Astrocyte of the spinal cord (primary cell): Measurements from ENCODE around the gene SOS1.
A peak's percentile ranks its signal among the peaks of the same experiment; 100 is the strongest.

Experiments used
- DNase-seq: peaks from one replicate; pipeline ENCODE4 v3.0.0; 2011; ENCODE audit warnings: low read depth, low spot score
- H3K4me3 ChIP-seq: 2 replicates; pipeline ENCODE4 v1.5.1; 2011; ENCODE audit warnings: low read depth, mild to moderate bottlenecking, low read length, moderate library complexity
- in situ Hi-C: cut with HindIII; loops from 2 replicates; pipeline ENCODE4 v1.10.0; 2017; ENCODE audit warnings: low sequenced_read_pairs
- TF ChIP-seq, protein P1 (sequence below): IDR thresholded peaks from 2 replicates; pipeline ENCODE4 v1.5.1; 2012; ENCODE audit warnings: low read depth, mild to moderate bottlenecking, low read length, inconsistent platforms

The SOS1 gene

DNA sequence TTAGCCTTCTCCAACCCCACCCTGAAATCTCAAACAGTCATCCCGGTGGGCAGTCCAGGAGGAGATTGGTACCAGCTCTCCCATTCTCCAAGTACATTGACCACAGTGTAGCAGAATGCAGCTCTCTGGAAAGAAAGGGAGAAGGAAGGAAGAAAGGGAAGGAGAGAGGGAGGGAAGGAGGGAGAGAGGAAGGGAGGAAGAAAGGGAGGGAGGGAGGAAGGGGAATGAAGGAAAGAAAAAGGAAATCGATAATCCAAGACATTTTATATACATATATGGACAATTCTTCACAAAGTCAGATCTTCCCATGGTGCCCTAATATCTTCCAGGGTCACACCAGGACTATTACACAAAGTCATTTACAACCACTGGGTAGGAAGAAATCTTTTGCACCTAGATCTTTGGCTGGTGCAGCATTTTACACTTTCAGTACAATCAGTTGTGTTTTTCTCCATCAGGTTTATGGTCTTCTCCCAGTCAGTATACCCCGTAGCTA lies 172.4 kb downstream of the SOS1 start:
- in situ Hi-C loops: no loop called here
- no peak for DNase-seq
- no peak overlapping the region for H3K4me3 ChIP-seq
- TF ChIP-seq, protein P1, sequence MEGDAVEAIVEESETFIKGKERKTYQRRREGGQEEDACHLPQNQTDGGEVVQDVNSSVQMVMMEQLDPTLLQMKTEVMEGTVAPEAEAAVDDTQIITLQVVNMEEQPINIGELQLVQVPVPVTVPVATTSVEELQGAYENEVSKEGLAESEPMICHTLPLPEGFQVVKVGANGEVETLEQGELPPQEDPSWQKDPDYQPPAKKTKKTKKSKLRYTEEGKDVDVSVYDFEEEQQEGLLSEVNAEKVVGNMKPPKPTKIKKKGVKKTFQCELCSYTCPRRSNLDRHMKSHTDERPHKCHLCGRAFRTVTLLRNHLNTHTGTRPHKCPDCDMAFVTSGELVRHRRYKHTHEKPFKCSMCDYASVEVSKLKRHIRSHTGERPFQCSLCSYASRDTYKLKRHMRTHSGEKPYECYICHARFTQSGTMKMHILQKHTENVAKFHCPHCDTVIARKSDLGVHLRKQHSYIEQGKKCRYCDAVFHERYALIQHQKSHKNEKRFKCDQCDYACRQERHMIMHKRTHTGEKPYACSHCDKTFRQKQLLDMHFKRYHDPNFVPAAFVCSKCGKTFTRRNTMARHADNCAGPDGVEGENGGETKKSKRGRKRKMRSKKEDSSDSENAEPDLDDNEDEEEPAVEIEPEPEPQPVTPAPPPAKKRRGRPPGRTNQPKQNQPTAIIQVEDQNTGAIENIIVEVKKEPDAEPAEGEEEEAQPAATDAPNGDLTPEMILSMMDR: no peak

GRCh38 chr2:38947241-38948239 lies 173.3 kb downstream of the SOS1 start:
- in situ Hi-C loops: no loop called here
- TF ChIP-seq, protein P1: peak; percentile 76
- peak; percentile 70 for DNase-seq
- no peak overlapping the region for H3K4me3 ChIP-seq

DNA sequence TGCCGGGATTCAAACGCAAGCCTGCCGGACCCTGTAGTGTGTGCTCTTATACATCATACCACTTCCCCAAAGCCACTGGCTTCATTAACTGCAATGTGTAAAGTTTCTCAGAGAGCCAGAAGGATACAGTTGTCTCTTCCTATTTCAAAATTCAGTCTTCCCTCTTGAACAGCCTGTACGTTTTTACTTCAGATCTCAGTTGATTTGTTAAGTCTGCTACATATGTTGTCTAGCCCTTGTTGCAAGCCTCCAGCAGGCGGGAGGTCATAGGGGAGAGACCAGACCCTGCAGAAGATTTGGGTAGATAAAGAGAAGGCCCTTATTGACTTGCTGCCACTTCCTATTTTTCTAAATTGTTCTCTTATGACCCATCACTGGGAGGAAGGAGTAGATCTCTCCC lies 174.9 kb downstream of the SOS1 start:
- in situ Hi-C loops: no loop called here
- no peak for DNase-seq
- TF ChIP-seq, protein P1: no peak

DNA sequence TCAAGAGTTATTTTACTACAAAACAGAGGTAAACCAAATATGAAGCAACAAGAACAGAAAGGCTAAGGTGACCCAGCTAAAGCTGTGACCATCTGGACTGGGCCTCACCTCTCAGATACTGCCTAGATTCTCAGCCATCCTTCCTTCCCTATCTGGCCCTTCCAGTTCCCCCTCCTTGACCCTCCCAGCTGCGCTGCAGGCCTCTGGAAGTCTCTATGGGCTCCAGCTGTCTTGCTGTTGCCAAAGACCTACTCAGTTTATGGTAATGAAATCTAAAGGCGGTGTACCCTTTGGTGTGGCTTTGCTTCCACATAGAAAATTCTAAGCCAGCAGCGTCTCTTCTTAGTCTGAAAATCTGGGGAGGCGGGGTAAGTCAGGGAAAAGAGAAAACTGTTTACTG lies 175.5 kb downstream of the SOS1 start:
- TF ChIP-seq, protein P1: no peak
- in situ Hi-C loops: no loop called here
- no peak for DNase-seq
- no peak overlapping the region for H3K4me3 ChIP-seq

More for the DNA sequence above, 174.9 kb downstream of the SOS1 start:
- H3K4me3 ChIP-seq: no peak overlapping the region

DNA sequence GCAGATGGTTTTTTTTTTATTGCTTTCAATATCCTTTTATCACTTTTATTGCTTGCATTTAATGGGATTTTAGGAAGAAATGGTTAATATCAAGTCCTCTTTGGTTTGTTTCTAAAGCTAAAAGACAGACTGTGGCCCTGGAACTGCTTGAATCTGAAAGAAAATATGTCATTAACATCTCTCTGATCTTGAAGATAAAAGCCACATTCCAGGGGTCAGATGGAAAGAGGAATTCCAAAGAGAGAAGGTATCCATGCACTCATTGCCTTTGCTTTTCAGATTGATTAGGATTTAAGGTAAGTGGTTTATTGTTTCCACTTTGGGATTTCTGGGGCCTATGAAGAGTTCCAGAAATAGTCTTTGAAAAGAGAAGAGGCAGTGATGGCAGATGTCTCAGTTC lies 177.1 kb downstream of the SOS1 start:
- TF ChIP-seq, protein P1: no peak
- in situ Hi-C loops: no loop called here
- no peak overlapping the region for H3K4me3 ChIP-seq
- no peak for DNase-seq

DNA sequence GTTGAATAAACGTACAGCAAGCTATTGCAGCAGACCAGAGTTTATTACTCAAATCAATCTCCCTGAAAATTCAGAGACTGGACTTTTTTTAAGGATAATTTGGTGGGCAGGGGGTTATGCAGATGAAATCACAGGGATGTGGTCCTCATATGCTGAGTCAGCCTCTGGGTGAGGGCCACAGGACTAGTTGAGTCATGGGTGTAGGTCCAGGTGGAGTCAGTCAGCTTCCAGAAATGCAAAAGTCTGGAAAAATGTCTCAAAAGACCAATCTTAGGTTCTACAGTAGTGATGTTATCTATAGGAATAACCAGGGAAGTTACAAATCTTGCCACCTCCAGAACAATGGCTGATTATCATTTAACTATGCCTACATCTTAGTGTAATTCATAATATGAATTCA lies 180.1 kb downstream of the SOS1 start:
- TF ChIP-seq, protein P1: no peak
- no peak overlapping the region for H3K4me3 ChIP-seq
- DNase-seq: no peak
- in situ Hi-C loops: no loop called here
